ENCODE measurements around the gene SDR42E2.

Gene SDR42E2

GRCh38 chr16:22229889-22230288 is 67.6 kb downstream of the SDR42E2 start:
- no peak for TF ChIP-seq TAF1 (IDR thresholded peaks at IDR 0.05; ENCODE audit: borderline replicate concordance, insufficient read depth, low read length)
- TF ChIP-seq POLR2AphosphoS5 (IDR thresholded peaks at IDR 0.05; ENCODE audit: low read depth, low read length), result no peak
- no peak for TF ChIP-seq FOXP2 (optimal IDR thresholded peaks at IDR 0.05; ENCODE audit: borderline replicate concordance, extremely low read depth, extremely low read length, insufficient read depth)
- TF ChIP-seq SIN3A (IDR thresholded peaks at IDR 0.05; ENCODE audit: borderline replicate concordance, insufficient read depth, low read length), result no peak
- TF ChIP-seq REST (IDR thresholded peaks at IDR 0.05; ENCODE audit: insufficient read depth in 1 of 2, low read depth in 2 of 2, low read length in 2 of 2), result no peak

GRCh38 chr16:22232277-22233036 is 70.2 kb downstream of the SDR42E2 start:
- TF ChIP-seq POLR2AphosphoS5 (IDR thresholded peaks at IDR 0.05; ENCODE audit: low read depth, low read length), result no peak

GRCh38 chr16:22233037-22233372 is 70.7 kb downstream of the SDR42E2 start:
- no peak for TF ChIP-seq FOXP2 (optimal IDR thresholded peaks at IDR 0.05; ENCODE audit: borderline replicate concordance, extremely low read depth, extremely low read length, insufficient read depth)
- no peak for TF ChIP-seq POLR2AphosphoS5 (IDR thresholded peaks at IDR 0.05; ENCODE audit: low read depth, low read length)
- TF ChIP-seq TAF1 (IDR thresholded peaks at IDR 0.05; ENCODE audit: borderline replicate concordance, insufficient read depth, low read length), result no peak
- no peak for TF ChIP-seq SIN3A (IDR thresholded peaks at IDR 0.05; ENCODE audit: borderline replicate concordance, insufficient read depth, low read length)

- TF ChIP-seq SIN3A (IDR thresholded peaks at IDR 0.05; ENCODE audit: borderline replicate concordance, insufficient read depth, low read length), result no peak
- no peak for TF ChIP-seq FOXP2 (optimal IDR thresholded peaks at IDR 0.05; ENCODE audit: borderline replicate concordance, extremely low read depth, extremely low read length, insufficient read depth)
- TF ChIP-seq REST (IDR thresholded peaks at IDR 0.05; ENCODE audit: insufficient read depth in 1 of 2, low read depth in 2 of 2, low read length in 2 of 2), result no peak
- TF ChIP-seq TAF1 (IDR thresholded peaks at IDR 0.05; ENCODE audit: borderline replicate concordance, insufficient read depth, low read length), result no peak
- TF ChIP-seq POLR2AphosphoS5 (IDR thresholded peaks at IDR 0.05; ENCODE audit: low read depth, low read length), result no peak
Observed at GRCh38 chr16:22235839-22236745, 73.8 kb downstream of the SDR42E2 start.

GRCh38 chr16:22239131-22239805 is 77.0 kb downstream of the SDR42E2 start:
- no peak for TF ChIP-seq TAF1 (IDR thresholded peaks at IDR 0.05; ENCODE audit: borderline replicate concordance, insufficient read depth, low read length)
- no peak for TF ChIP-seq REST (IDR thresholded peaks at IDR 0.05; ENCODE audit: insufficient read depth in 1 of 2, low read depth in 2 of 2, low read length in 2 of 2)
- TF ChIP-seq SIN3A (IDR thresholded peaks at IDR 0.05; ENCODE audit: borderline replicate concordance, insufficient read depth, low read length), result no peak
- TF ChIP-seq POLR2AphosphoS5 (IDR thresholded peaks at IDR 0.05; ENCODE audit: low read depth, low read length), result no peak
- TF ChIP-seq FOXP2 (optimal IDR thresholded peaks at IDR 0.05; ENCODE audit: borderline replicate concordance, extremely low read depth, extremely low read length, insufficient read depth), result no peak

Measured in PFSK-1 (cell line).